Esophagus muscularis mucosa (tissue), 4 donors: ENCODE measurements around the gene SLAIN2. TPM values are rescaled to one million over a fixed set of nuclear protein-coding genes. Genes with fewer than 3 reads are reported as not detected.

Source experiments
- DNase-seq: peaks from one replicate; pipeline ENCODE4 v3.0.0-alpha.2; 2017; ENCODE audit errors: extremely low spot score
- H3K27ac ChIP-seq, 4 donors: fragments of 200-600 bp; sonication (generic); replicated peaks in 1 of 4; 1 replicate in 3 of 4; 2 replicates in 1 of 4; pipeline ENCODE4 v1.5.1; 2016 to 2019; ENCODE audit warnings: mild to moderate bottlenecking in 1 of 4
- H3K27me3 ChIP-seq, 4 donors: fragments of 200-600 bp; sonication (generic); one replicate each; pipeline versions ENCODE4 v1.5.1 to v1.6.0; 2016 to 2019
- H3K36me3 ChIP-seq, 4 donors: fragments of 200-600 bp; sonication (generic); one replicate each; pipeline ENCODE4 v1.5.1; 2016 to 2019
- H3K4me1 ChIP-seq, 4 donors: fragments of 200-600 bp; sonication (generic); one replicate each; pipeline ENCODE4 v1.5.1; 2016 to 2019
- H3K4me3 ChIP-seq, 4 donors: fragments of 200-600 bp; sonication (generic); 1 replicate in 2 of 4; 2 replicates in 2 of 4; pipeline ENCODE4 v1.5.1; 2016 to 2019; ENCODE audit warnings: mild to moderate bottlenecking in 4 of 4, moderate library complexity in 1 of 4
- H3K9me3 ChIP-seq, 4 donors: fragments of 200-600 bp; sonication (generic); 1 replicate in 3 of 4; 2 replicates in 1 of 4; pipeline ENCODE4 v1.5.1; 2016 to 2019
- EP300 ChIP-seq: sonication (generic); formaldehyde crosslinking; IDR thresholded peaks from one replicate; pipeline ENCODE4 v1.6.1; 2017; ENCODE audit warnings: antibody characterized with exemption
- POLR2A ChIP-seq: fragments of 450-650 bp; IDR thresholded peaks from one replicate; pipeline ENCODE4 v1.6.1; 2017; ENCODE audit warnings: antibody characterized with exemption, moderate library complexity, mild to moderate bottlenecking, low read depth
- POLR2AphosphoS5 ChIP-seq, 2 donors: sonication (generic); formaldehyde crosslinking; IDR thresholded peaks; one replicate each; pipeline ENCODE4 v1.6.1; 2017; ENCODE audit warnings: antibody characterized with exemption in 2 of 2
- WGBS: methylation state at CpG from one replicate; pipeline ENCODE4 v1.1.5; 2018; 5-methylcytosine and 5-hydroxymethylcytosine counted together
- intact Hi-C: fragments of 100-400 bp; cut with DNase I; formaldehyde crosslinking; loops from one replicate; pipeline ENCODE4 v1.15.1; 2023
- total RNA-seq, 4 donors: library from RNA; depleted of rRNA; stranded (reverse); fragments of >200 nt; gene quantifications; one replicate each; pipeline versions ENCODE4 v1.1.0 to v1.2.1, GENCODE V29; 2016
- TF ChIP-seq, protein P1 (sequence below), 3 experiments: fragments of 200-600 bp in 2 of 3; fragments of 450-650 bp in 1 of 3; sonication (generic) in 2 of 3; IDR thresholded peaks; one replicate each; pipeline ENCODE4 v1.5.1; 2017 to 2019; ENCODE audit warnings: antibody characterized with exemption in 3 of 3, mild to moderate bottlenecking in 2 of 3, moderate library complexity in 1 of 3

SLAIN2 gene
- total RNA-seq, 4 donors from 2014 or later = 82.5 to 165 (median 111) TPM

DNA sequence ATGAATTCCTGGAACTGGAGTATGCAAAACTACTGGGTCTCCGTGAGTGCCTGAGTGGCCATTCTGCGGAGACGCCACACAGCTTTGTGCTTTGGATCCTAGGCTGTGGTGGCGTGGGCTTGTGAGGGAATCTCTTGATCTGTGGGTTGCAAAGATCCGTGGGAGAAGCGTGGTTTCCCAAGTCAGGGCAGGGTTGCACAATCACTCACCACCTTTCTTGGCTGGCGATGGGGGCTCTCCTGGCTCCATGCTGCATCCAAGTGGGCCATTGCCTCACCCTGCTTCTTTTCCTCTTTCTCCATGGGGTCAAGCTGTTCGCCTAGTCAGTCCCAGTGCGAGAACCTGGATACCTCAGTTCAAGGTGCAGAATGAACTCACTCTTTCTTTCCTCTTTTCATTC lies 62.5 kb downstream of the SLAIN2 start:
- intact Hi-C loops = no loop called here
- no peak overlapping the region for H3K27ac ChIP-seq
- H3K4me3 ChIP-seq = no peak overlapping the region
- TF ChIP-seq, protein P1, sequence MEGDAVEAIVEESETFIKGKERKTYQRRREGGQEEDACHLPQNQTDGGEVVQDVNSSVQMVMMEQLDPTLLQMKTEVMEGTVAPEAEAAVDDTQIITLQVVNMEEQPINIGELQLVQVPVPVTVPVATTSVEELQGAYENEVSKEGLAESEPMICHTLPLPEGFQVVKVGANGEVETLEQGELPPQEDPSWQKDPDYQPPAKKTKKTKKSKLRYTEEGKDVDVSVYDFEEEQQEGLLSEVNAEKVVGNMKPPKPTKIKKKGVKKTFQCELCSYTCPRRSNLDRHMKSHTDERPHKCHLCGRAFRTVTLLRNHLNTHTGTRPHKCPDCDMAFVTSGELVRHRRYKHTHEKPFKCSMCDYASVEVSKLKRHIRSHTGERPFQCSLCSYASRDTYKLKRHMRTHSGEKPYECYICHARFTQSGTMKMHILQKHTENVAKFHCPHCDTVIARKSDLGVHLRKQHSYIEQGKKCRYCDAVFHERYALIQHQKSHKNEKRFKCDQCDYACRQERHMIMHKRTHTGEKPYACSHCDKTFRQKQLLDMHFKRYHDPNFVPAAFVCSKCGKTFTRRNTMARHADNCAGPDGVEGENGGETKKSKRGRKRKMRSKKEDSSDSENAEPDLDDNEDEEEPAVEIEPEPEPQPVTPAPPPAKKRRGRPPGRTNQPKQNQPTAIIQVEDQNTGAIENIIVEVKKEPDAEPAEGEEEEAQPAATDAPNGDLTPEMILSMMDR (IDR thresholded peaks at IDR 0.05) = no peak
- TF ChIP-seq POLR2A (no peak), EP300 (no peak), POLR2AphosphoS5 (IDR thresholded peaks at IDR 0.05) (no peak)
- DNase-seq = no peak
- no peaks in the 10 kb centered on the region for H3K9me3 ChIP-seq
- 98% methylated on average over 9 of the region's 9 CpGs for WGBS
- peaks cover 7 to 20% (median 14%) of the 10 kb centered on the region in 4 donors for H3K36me3 ChIP-seq
- H3K27me3 ChIP-seq = no peaks in the 10 kb centered on the region
- peaks cover 0 to 3% (median 0%) of the 10 kb centered on the region in 4 donors for H3K4me1 ChIP-seq

DNA sequence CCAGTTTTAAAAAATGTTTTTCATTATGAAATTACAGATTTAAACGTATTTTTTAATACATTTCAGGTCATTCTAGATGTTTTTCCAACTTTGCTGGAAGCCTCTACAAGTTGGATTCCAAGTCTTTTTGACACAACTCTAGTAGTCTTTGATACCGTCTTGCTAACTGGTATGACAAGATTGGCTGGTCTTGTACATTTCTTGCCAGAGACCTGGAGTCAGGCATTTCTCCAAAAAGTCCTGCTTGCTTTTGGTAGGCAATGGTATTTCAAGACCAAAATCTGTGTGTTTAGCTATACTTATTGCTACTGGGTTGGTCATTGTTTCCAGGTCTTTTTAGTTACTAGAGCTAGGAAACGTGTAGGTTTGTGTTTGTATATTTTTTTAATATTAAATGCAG lies 64.6 kb downstream of the SLAIN2 start:
- intact Hi-C loops = no loop called here
- no peaks in the 10 kb centered on the region for H3K27me3 ChIP-seq
- H3K4me1 ChIP-seq = no peaks in the 10 kb centered on the region
- H3K36me3 ChIP-seq = peaks cover 9 to 34% (median 23%) of the 10 kb centered on the region in 4 donors
- 80% methylated on average over 3 of the region's 3 CpGs for WGBS
- H3K9me3 ChIP-seq = no peaks in the 10 kb centered on the region
- TF ChIP-seq POLR2AphosphoS5 (IDR thresholded peaks at IDR 0.05) = no peak
- TF ChIP-seq, protein P1 (IDR thresholded peaks at IDR 0.05) = no peak
- TF ChIP-seq POLR2A = no peak
- TF ChIP-seq EP300 = no peak
- H3K27ac ChIP-seq = no peak overlapping the region
- no peak overlapping the region for H3K4me3 ChIP-seq
- no peak for DNase-seq

DNA sequence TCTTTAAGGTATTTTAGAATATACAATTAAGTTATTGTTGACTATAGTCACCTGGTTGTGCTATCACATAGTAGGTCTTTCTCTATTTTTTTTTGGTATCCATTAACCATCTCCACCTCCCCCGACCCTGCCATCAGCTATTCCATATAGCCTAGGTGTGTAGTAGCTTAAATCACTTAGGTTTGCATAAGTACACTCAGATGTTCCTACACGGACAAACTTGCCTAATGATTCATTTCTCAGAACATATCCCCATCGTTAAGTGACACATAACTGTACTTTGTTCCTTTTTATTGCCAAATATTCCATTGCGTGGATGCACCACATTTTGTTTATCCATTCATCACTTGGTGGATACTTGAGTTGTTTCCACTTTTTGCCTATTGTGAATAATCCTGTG lies 67.9 kb downstream of the SLAIN2 start:
- Histone ChIP-seq H3K36me3 (peaks cover 3 to 28% (median 13%) of the 10 kb centered on the region in 4 donors), H3K4me1 (no peaks in the 10 kb centered on the region), H3K27me3 (no peaks in the 10 kb centered on the region), H3K9me3 (no peaks in the 10 kb centered on the region), H3K4me3 (no peak overlapping the region), H3K27ac (no peak overlapping the region)
- intact Hi-C loops = no loop called here
- WGBS = 96% methylated on average over 4 of the region's 4 CpGs
- no peak for DNase-seq
- no peak for TF ChIP-seq EP300
- no peak for TF ChIP-seq POLR2A
- TF ChIP-seq, protein P1 (IDR thresholded peaks at IDR 0.05) = no peak
- TF ChIP-seq POLR2AphosphoS5 (IDR thresholded peaks at IDR 0.05) = no peak

DNA sequence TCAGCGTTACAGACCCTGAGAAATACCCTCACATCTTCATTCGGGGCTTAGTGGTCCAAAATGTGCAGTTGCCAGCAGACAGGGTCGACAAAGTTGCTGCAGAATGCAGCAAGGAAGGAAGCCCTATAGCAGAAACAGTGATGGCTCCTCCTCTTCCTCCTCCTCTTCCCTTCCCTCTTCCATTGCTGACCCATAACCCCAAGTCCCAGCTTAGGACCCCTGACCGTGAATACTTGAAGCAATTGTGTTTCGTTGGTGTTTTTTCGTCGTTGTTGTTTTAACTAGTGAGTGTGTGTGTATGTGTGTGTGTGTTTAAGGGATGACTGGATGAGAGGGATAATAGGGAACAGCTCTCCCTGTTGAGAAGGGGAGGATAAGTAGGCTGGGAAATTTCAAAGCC lies 69.5 kb downstream of the SLAIN2 start:
- peaks cover 3 to 28% (median 13%) of the 10 kb centered on the region in 4 donors for H3K36me3 ChIP-seq
- WGBS = 79% methylated on average over 7 of the region's 7 CpGs
- H3K4me1 ChIP-seq = no peaks in the 10 kb centered on the region
- no peak overlapping the region for H3K4me3 ChIP-seq
- no peaks in the 10 kb centered on the region for H3K27me3 ChIP-seq
- TF ChIP-seq POLR2AphosphoS5 (IDR thresholded peaks at IDR 0.05) (no peak), POLR2A (no peak), EP300 (no peak)
- TF ChIP-seq, protein P1 (IDR thresholded peaks at IDR 0.05) = no peak
- H3K9me3 ChIP-seq = no peaks in the 10 kb centered on the region
- H3K27ac ChIP-seq = no peak overlapping the region
- no peak for DNase-seq
- intact Hi-C loops = no loop called here

DNA sequence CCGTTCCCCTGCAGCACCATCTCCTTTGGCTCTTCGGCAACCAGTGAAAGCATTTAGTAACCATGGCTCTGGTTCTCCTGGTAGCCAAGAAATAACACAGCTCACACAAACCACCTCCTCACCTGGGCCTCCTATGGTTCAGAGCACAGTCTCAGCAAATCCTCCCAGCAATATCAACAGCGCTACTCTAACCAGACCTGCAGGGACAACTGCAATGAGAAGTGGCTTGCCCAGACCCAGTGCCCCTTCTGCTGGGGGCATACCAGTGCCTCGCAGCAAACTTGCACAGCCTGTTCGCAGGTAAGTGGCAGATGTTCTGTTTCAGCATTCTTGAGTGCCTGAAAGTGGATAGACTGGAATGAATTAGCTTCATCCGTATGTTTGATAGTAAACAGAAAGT lies 78.8 kb downstream of the SLAIN2 start:
- Histone ChIP-seq H3K9me3 (no peaks in the 10 kb centered on the region), H3K27me3 (no peaks in the 10 kb centered on the region), H3K36me3 (peaks cover 18 to 52% (median 33%) of the 10 kb centered on the region in 4 donors), H3K4me1 (no peaks in the 10 kb centered on the region), H3K4me3 (no peak overlapping the region), H3K27ac (no peak overlapping the region)
- WGBS = 92% methylated on average over 6 of the region's 6 CpGs
- DNase-seq = no peak
- intact Hi-C loops = no loop called here
- TF ChIP-seq POLR2AphosphoS5 (IDR thresholded peaks at IDR 0.05) (no peak), EP300 (no peak)
- TF ChIP-seq, protein P1 (IDR thresholded peaks at IDR 0.05) = no peak
